Endothelial cell of umbilical vein (primary cell): Measurements from ENCODE around the gene UCP1. TPM values are rescaled to one million over a fixed set of nuclear protein-coding genes. Genes with fewer than 3 reads are reported as not detected.

Source experiments
- BruUV-seq: library from RNA; stranded (reverse); fragments of 400-500 nt; replicated peaks from 2 replicates; lab custom pipeline; 2021; lab: Mats Ljungman, UMichigan
- CTCF ChIA-PET: fragments of 300-600, 350-600 bp; sonication (Branson Sonifier 250); formaldehyde crosslinking; loops from one replicate; lab custom pipeline; 2021; ENCODE audit warnings: antibody characterized with exemption, inconsistent platforms; lab: Charles Lee
- POLR2A ChIA-PET: fragments of 300-600, 350-600 bp; sonication (Branson Sonifier 250); formaldehyde crosslinking; loops from one replicate; lab custom pipeline; 2021; ENCODE audit warnings: antibody characterized with exemption, inconsistent platforms; lab: Charles Lee
- DNase-seq: peaks from one replicate; pipeline ENCODE4 v3.0.0-alpha.2; 2011; ENCODE audit warnings: low read depth, low spot score
- FAIRE-seq: peaks from 2 replicates; lab custom pipeline; 2011; peaks lifted over from hg19 to GRCh38; lab: Jason Lieb, UNC
- H2AFZ ChIP-seq: 2 replicates; pipeline ENCODE4 v1.6.0; 2012; ENCODE audit warnings: low read depth, low read length, control low read depth, inconsistent platforms
- H3K27ac ChIP-seq: 2 replicates; pipeline ENCODE4 v1.5.1; 2011; ENCODE audit warnings: low read depth, mild to moderate bottlenecking, control low read depth, low read length, moderate library complexity; ENCODE audit not compliant: insufficient read depth
- H3K27me3 ChIP-seq, 2 experiments: 2 replicates each; pipeline versions ENCODE4 v1.6.0 to v1.6.1; 2011; ENCODE audit warnings: low read length in 2 of 2, mixed read lengths in 1 of 2; ENCODE audit not compliant: control insufficient read depth in 2 of 2, insufficient read depth in 2 of 2
- H3K36me3 ChIP-seq, 2 experiments: 2 replicates in 1 of 2; 3 replicates in 1 of 2; pipeline ENCODE4 v1.5.1; 2011; ENCODE audit warnings: low read length in 2 of 2, mild to moderate bottlenecking in 1 of 2, moderate library complexity in 1 of 2; ENCODE audit not compliant: control insufficient read depth in 2 of 2, insufficient read depth in 2 of 2; ENCODE audit errors: extremely low read depth in 1 of 2
- H3K4me1 ChIP-seq: 3 replicates; pipeline ENCODE4 v1.5.1; 2011; ENCODE audit warnings: mild to moderate bottlenecking, low read length; ENCODE audit not compliant: control insufficient read depth, insufficient read depth; ENCODE audit errors: extremely low read depth
- H3K4me2 ChIP-seq: 2 replicates; pipeline ENCODE4 v1.6.1; 2011; ENCODE audit warnings: low read length, control low read depth, mixed read lengths; ENCODE audit not compliant: insufficient read depth
- H3K4me3 ChIP-seq, 3 experiments: fragments of 200-600 bp in 1 of 3; sonication (generic), shearing (Covaris generic) in 1 of 3; replicated peaks in 1 of 3; 2 replicates each; pipeline ENCODE4 v1.5.1; 2011 to 2016; ENCODE audit warnings: control low read depth in 3 of 3, low read length in 3 of 3, mild to moderate bottlenecking in 2 of 3, inconsistent platforms in 1 of 3, low read depth in 1 of 3, moderate library complexity in 1 of 3; ENCODE audit not compliant: insufficient read depth in 1 of 3
- H3K79me2 ChIP-seq: 2 replicates; pipeline ENCODE4 v1.6.0; 2012; ENCODE audit warnings: low read length, inconsistent platforms; ENCODE audit not compliant: control insufficient read depth, insufficient read depth
- H3K9ac ChIP-seq: replicated peaks from 2 replicates; pipeline ENCODE3; 2011; ENCODE audit warnings: low read length, control low read depth; ENCODE audit not compliant: insufficient read depth; ENCODE audit errors: extremely low read depth
- H3K9me1 ChIP-seq: replicated peaks from 3 replicates; pipeline ENCODE4 v1.6.0; 2011; ENCODE audit warnings: mild to moderate bottlenecking, low read length; ENCODE audit not compliant: control insufficient read depth, insufficient read depth; ENCODE audit errors: extremely low read depth
- H3K9me3 ChIP-seq: replicated peaks from 2 replicates; pipeline ENCODE4 v1.5.1; 2012; ENCODE audit warnings: low read length, inconsistent platforms; ENCODE audit not compliant: control insufficient read depth, insufficient read depth
- H4K20me1 ChIP-seq: replicated peaks from 2 replicates; pipeline ENCODE3; 2011; ENCODE audit warnings: mild to moderate bottlenecking, low read length; ENCODE audit not compliant: control insufficient read depth, insufficient read depth; ENCODE audit errors: extremely low read depth
- CTCF ChIP-seq, 2 donors: IDR thresholded peaks; 1 replicate in 1 of 2; 2 replicates in 1 of 2; pipeline ENCODE4 v1.5.1; 2011; ENCODE audit warnings: low read length in 2 of 2, mild to moderate bottlenecking in 2 of 2, moderate library complexity in 2 of 2, control low read depth in 1 of 2, inconsistent platforms in 1 of 2, low read depth in 1 of 2; ENCODE audit not compliant: insufficient read depth in 1 of 2; ENCODE audit errors: extremely low read depth in 1 of 2
- EZH2 ChIP-seq: IDR thresholded peaks from 2 replicates; pipeline ENCODE4 v1.6.1; 2012; ENCODE audit warnings: borderline replicate concordance, low read depth, mild to moderate bottlenecking, moderate library complexity, low read length, inconsistent platforms; ENCODE audit not compliant: severe bottlenecking
- FOS ChIP-seq: IDR thresholded peaks from 2 replicates; pipeline ENCODE4 v1.6.1; 2011; ENCODE audit warnings: mild to moderate bottlenecking, low read length, moderate library complexity, borderline replicate concordance; ENCODE audit not compliant: insufficient read depth
- GATA2 ChIP-seq: IDR thresholded peaks from 2 replicates; pipeline ENCODE4 v1.7.0; 2011; ENCODE audit warnings: low read depth, mild to moderate bottlenecking, moderate library complexity, mixed read lengths, low read length; ENCODE audit not compliant: insufficient read length, insufficient read depth
- JUN ChIP-seq: IDR thresholded peaks from 2 replicates; pipeline ENCODE4 v1.6.1; 2011; ENCODE audit warnings: borderline replicate concordance, low read depth; ENCODE audit not compliant: insufficient read length, insufficient read depth
- MYC ChIP-seq: IDR thresholded peaks from one replicate; pipeline ENCODE4 v1.6.1; 2011; ENCODE audit warnings: mild to moderate bottlenecking, low read depth, low read length
- POLR2A ChIP-seq: IDR thresholded peaks from 2 replicates; pipeline ENCODE4 v1.6.1; 2012; ENCODE audit warnings: low read depth, mild to moderate bottlenecking, control low read depth, low read length
- POLR2AphosphoS5 ChIP-seq: IDR thresholded peaks from 2 replicates; pipeline ENCODE4 v1.6.1; 2012; ENCODE audit warnings: low read depth, mild to moderate bottlenecking, control low read depth, low read length, moderate library complexity; ENCODE audit not compliant: insufficient read depth
- dilution Hi-C: fragments of 300-500 bp; cut with MboI; formaldehyde crosslinking; loops from one replicate; pipeline ENCODE4 v1.15.0; 2019; ENCODE audit warnings: low sequenced_read_pairs; ENCODE audit not compliant: extremely low pct_ligation_motif_present
- intact Hi-C: fragments of 100-400 bp; cut with micrococcal nuclease; formaldehyde crosslinking; loops from one replicate; pipeline ENCODE4 v1.10.0; 2022
- polyA plus RNA-seq, 4 experiments: library from polyadenylated mRNA; depleted of rRNA in 3 of 4; stranded (reverse) in 3 of 4; unstranded in 1 of 4; fragments of >200 nt; gene quantifications; 2 replicates each; pipeline versions ENCODE4 v1.2.1 to v1.2.3, GENCODE V29; 2011 to 2012; ENCODE audit warnings: missing spikeins in 1 of 4
- total RNA-seq: library from RNA; stranded (reverse); gene quantifications from 2 replicates; pipeline ENCODE4 v1.2.3, GENCODE V29; 2021
- TF ChIP-seq, protein P1 (sequence below): IDR thresholded peaks from 2 replicates; pipeline ENCODE4 v1.6.1; 2011; ENCODE audit not compliant: insufficient read depth, insufficient read length

Gene UCP1
- total and polyA plus RNA-seq, 2 donors (not counting 3 experiments of a cell fraction or from before 2014, with no cell fraction given): not detected

DNA sequence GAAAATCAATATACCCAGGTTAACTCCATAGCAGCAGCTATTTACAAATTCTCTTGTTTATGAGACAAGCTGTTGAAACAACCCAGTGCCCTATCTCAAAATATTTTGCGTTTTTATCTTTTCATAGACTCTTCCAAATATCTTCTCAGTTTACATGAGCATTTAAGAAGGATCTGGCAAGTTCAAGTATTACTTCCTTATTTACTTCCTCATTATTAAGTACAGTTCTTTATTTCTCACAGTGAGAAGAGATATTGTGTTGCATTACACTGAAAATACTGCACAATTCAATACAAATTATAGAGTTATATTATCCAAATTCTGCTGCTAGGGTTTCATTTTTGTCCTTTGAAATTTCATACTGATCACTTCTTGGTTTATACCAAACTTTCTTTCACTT lies 43.6 kb upstream of the UCP1 start:
- Histone ChIP-seq H3K9me1 (no peaks in the 10 kb centered on the region), H3K27me3 (peaks cover 0 to 4% of the 10 kb centered on the region in 2 experiments), H3K4me2 (no peak overlapping the region), H4K20me1 (no peaks in the 10 kb centered on the region), H3K36me3 (no peaks in the 10 kb centered on the region), H3K9ac (no peak overlapping the region), H3K9me3 (no peaks in the 10 kb centered on the region), H3K4me3 (no peak overlapping the region), H3K4me1 (peaks cover 3% of the 10 kb centered on the region), H3K27ac (no peak overlapping the region), H2AFZ (no peak overlapping the region), H3K79me2 (no peaks in the 10 kb centered on the region)
- ChIA-PET POLR2A (no interaction called here), CTCF (no interaction called here)
- intact Hi-C loops (loop anchor here (5.0 to 10.0 kb wide), 2 partner anchors 878 to 955 kb away; no protein-coding TSS in a partner anchor), dilution Hi-C loops (no loop called here)
- no TSS peak for BruUV-seq
- DNase-seq (no peak), FAIRE-seq (no peak)
- TF ChIP-seq GATA2: no peak
- no peak for TF ChIP-seq FOS
- no peak for TF ChIP-seq JUN
- no peak for TF ChIP-seq EZH2
- TF ChIP-seq POLR2A: no peak
- no peak for TF ChIP-seq CTCF (IDR thresholded peaks at IDR 0.05; ENCODE audit: extremely low read depth in 1 of 2, insufficient read depth in 1 of 2, low read depth in 1 of 2, low read length in 2 of 2)
- no peak for TF ChIP-seq MYC
- TF ChIP-seq, protein P1, sequence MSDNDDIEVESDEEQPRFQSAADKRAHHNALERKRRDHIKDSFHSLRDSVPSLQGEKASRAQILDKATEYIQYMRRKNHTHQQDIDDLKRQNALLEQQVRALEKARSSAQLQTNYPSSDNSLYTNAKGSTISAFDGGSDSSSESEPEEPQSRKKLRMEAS: no peak
- no peak for TF ChIP-seq POLR2AphosphoS5
